HCT116 (cell line): ENCODE results near the gene ELAVL1. TPM values are rescaled to one million over a fixed set of nuclear protein-coding genes. Genes with fewer than 3 reads are reported as not detected.

Source experiments
- ATAC-seq: fragments of 200-7000 bp; cut with Tn5 transposase; 2 replicates; pipeline ENCODE4 v1.9.1; 2020; ENCODE audit warnings: mild to moderate bottlenecking, moderate library complexity
- BruUV-seq: library from RNA; stranded (reverse); fragments of 400-500 nt; replicated peaks from 2 replicates; lab custom pipeline; 2021; lab: Mats Ljungman, UMichigan
- CTCF ChIA-PET: fragments of 300-600 bp; sonication (Branson Sonifier 250); formaldehyde crosslinking; loops from one replicate; lab custom pipeline; 2021; ENCODE audit warnings: antibody characterized with exemption; lab: Charles Lee
- POLR2A ChIA-PET: fragments of 300-600, 350-600 bp; sonication (Branson Sonifier 250); formaldehyde crosslinking; loops from one replicate; lab custom pipeline; 2021; ENCODE audit warnings: antibody characterized with exemption; lab: Charles Lee
- RAD21 ChIA-PET, 2 experiments: fragments of 300-600 bp; sonication (Branson Sonifier 250); formaldehyde crosslinking; loops; one replicate each; lab custom pipeline; 2023; ENCODE audit warnings: low total read pairs in 2 of 2; ENCODE audit not compliant: uncharacterized antibody in 2 of 2, unreplicated experiment in 2 of 2, low non-redundant PET in 1 of 2; lab: Charles Lee
- DNase-seq: peaks from one replicate; pipeline ENCODE4 v3.0.0-alpha.2; 2010; ENCODE audit warnings: low read depth, low spot score
- H2AFZ ChIP-seq: fragments of 200-600 bp; shearing (Covaris generic), sonication (generic); 2 replicates; pipeline ENCODE4 v1.6.1; 2017; ENCODE audit warnings: low read depth, mixed run types, mixed read lengths, antibody characterized with exemption, low read length; ENCODE audit not compliant: poor library complexity, severe bottlenecking
- H3K27ac ChIP-seq: 2 replicates; pipeline ENCODE4 v1.5.1; 2012; ENCODE audit warnings: low read depth, low read length
- H3K27me3 ChIP-seq: fragments of 200-600 bp; sonication (generic); 2 replicates; pipeline ENCODE4 v1.6.1; 2016; ENCODE audit warnings: mixed run types, low read length, mixed read lengths; ENCODE audit not compliant: insufficient read depth
- H3K36me3 ChIP-seq, 2 experiments: fragments of 200-500 bp in 1 of 2; fragments of 200-600 bp in 1 of 2; sonication (Bioruptor generic) in 1 of 2; sonication (generic) in 1 of 2; 2 replicates each; pipeline versions ENCODE4 v1.5.1 to v1.6.1; 2014 to 2016; ENCODE audit warnings: low read length in 2 of 2, inconsistent platforms in 1 of 2, mixed read lengths in 1 of 2, mixed run types in 1 of 2; ENCODE audit not compliant: insufficient read depth in 2 of 2, control insufficient read depth in 1 of 2
- H3K4me1 ChIP-seq, 2 experiments: fragments of 200-600 bp in 1 of 2; sonication (generic) in 1 of 2; 2 replicates each; pipeline versions ENCODE4 v1.5.1 to v1.6.1; 2012 to 2017; ENCODE audit warnings: low read length in 2 of 2, inconsistent platforms in 1 of 2, mild to moderate bottlenecking in 1 of 2, mixed read lengths in 1 of 2, mixed run types in 1 of 2, moderate library complexity in 1 of 2; ENCODE audit not compliant: insufficient read depth in 2 of 2, control insufficient read depth in 1 of 2
- H3K4me2 ChIP-seq: fragments of 200-600 bp; sonication (generic); 2 replicates; pipeline ENCODE4 v1.6.1; 2017; ENCODE audit warnings: mixed run types, low read length, mixed read lengths
- H3K4me3 ChIP-seq, 2 experiments: fragments of 200-600 bp in 1 of 2; sonication (generic) in 1 of 2; replicated peaks in 1 of 2; 2 replicates each; pipeline ENCODE4 v1.5.1; 2011 to 2016; ENCODE audit warnings: low read length in 2 of 2, control low read depth in 1 of 2, low read depth in 1 of 2, mild to moderate bottlenecking in 1 of 2, mixed read lengths in 1 of 2, mixed run types in 1 of 2
- H3K79me2 ChIP-seq: fragments of 200-600 bp; sonication (generic); 2 replicates; pipeline ENCODE4 v1.6.1; 2017; ENCODE audit warnings: mild to moderate bottlenecking, mixed run types, low read length, moderate library complexity, mixed read lengths; ENCODE audit not compliant: insufficient read depth
- H3K9ac ChIP-seq: fragments of 200-600 bp; sonication (generic); 2 replicates; pipeline ENCODE4 v1.6.1; 2016; ENCODE audit warnings: low read length, mixed read lengths
- H3K9me2 ChIP-seq: fragments of 200-600 bp; sonication (generic), shearing (Covaris generic); 2 replicates; pipeline ENCODE4 v1.6.1; 2017; ENCODE audit warnings: mixed run types, mild to moderate bottlenecking, moderate library complexity; ENCODE audit not compliant: insufficient read depth
- H3K9me3 ChIP-seq, 2 experiments: fragments of 200-500 bp in 1 of 2; fragments of 200-600 bp in 1 of 2; sonication (Bioruptor generic) in 1 of 2; sonication (generic) in 1 of 2; 2 replicates each; pipeline ENCODE4 v1.6.1; 2014 to 2017; ENCODE audit warnings: low read length in 2 of 2, mixed read lengths in 2 of 2, inconsistent platforms in 1 of 2, low read depth in 1 of 2, mild to moderate bottlenecking in 1 of 2, mixed run types in 1 of 2, moderate library complexity in 1 of 2; ENCODE audit not compliant: control insufficient read depth in 1 of 2, insufficient read depth in 1 of 2
- H4K20me1 ChIP-seq: fragments of 200-600 bp; sonication (generic), shearing (Covaris generic); 2 replicates; pipeline ENCODE4 v1.6.1; 2017; ENCODE audit warnings: mixed run types, mild to moderate bottlenecking, moderate library complexity; ENCODE audit not compliant: insufficient read depth
- CBX3 ChIP-seq: IDR thresholded peaks from 2 replicates; pipeline ENCODE4 v1.6.1; 2012; ENCODE audit warnings: low read depth
- CEBPB ChIP-seq: IDR thresholded peaks from 2 replicates; pipeline ENCODE4 v1.6.1; 2012; ENCODE audit warnings: low read depth
- EGR1 ChIP-seq: IDR thresholded peaks from 2 replicates; pipeline ENCODE4 v1.6.1; 2012; ENCODE audit warnings: low read depth
- EZH2 ChIP-seq: fragments of 200-600 bp; sonication (generic); IDR thresholded peaks from 2 replicates; pipeline ENCODE4 v1.6.1; 2017; ENCODE audit warnings: antibody characterized with exemption, mixed run types
- EZH2phosphoT487 ChIP-seq: fragments of 200-600 bp; IDR thresholded peaks from 2 replicates; pipeline ENCODE4 v1.6.1; 2018; ENCODE audit warnings: antibody characterized with exemption, borderline replicate concordance
- JUND ChIP-seq: IDR thresholded peaks from 2 replicates; pipeline ENCODE4 v1.6.1; 2012
- POLR2A ChIP-seq: IDR thresholded peaks from 2 replicates; pipeline ENCODE4 v1.7.0; 2011; ENCODE audit warnings: borderline replicate concordance; ENCODE audit not compliant: insufficient read depth, insufficient read length; ENCODE audit errors: extremely low read depth
- POLR2AphosphoS5 ChIP-seq: IDR thresholded peaks from 2 replicates; pipeline ENCODE4 v1.6.1; 2011; ENCODE audit warnings: mild to moderate bottlenecking, low read depth, low read length, moderate library complexity
- RAD21 ChIP-seq: IDR thresholded peaks from 2 replicates; pipeline ENCODE4 v1.6.1; 2012; ENCODE audit warnings: low read depth, mild to moderate bottlenecking
- SIN3A ChIP-seq: IDR thresholded peaks from 2 replicates; pipeline ENCODE4 v1.6.1; 2012; ENCODE audit warnings: low read depth
- SP1 ChIP-seq: IDR thresholded peaks from 2 replicates; pipeline ENCODE4 v1.6.1; 2012; ENCODE audit warnings: low read depth
- SRF ChIP-seq: IDR thresholded peaks from 2 replicates; pipeline ENCODE4 v1.6.1; 2012; ENCODE audit warnings: low read depth
- TCF7L2 ChIP-seq: IDR thresholded peaks from 2 replicates; pipeline ENCODE4 v1.7.0; 2011; ENCODE audit warnings: borderline replicate concordance, inconsistent platforms; ENCODE audit not compliant: insufficient read depth, insufficient read length; ENCODE audit errors: extremely low read depth
- YY1 ChIP-seq: IDR thresholded peaks from 2 replicates; pipeline ENCODE4 v1.6.1; 2011; ENCODE audit warnings: low read length, low read depth, moderate library complexity, mild to moderate bottlenecking; ENCODE audit not compliant: insufficient replicate concordance; ENCODE audit errors: extremely low read depth
- ZFX ChIP-seq: fragments of 450-650 bp; IDR thresholded peaks from 2 replicates; pipeline ENCODE4 v1.6.1; 2017
- ZNF274 ChIP-seq: fragments of 200-500 bp; sonication (Bioruptor generic); IDR thresholded peaks from 2 replicates; pipeline ENCODE4 v1.6.1; 2014; ENCODE audit warnings: mild to moderate bottlenecking, low read depth, low read length, inconsistent platforms
- intact Hi-C: fragments of 100-400 bp; cut with micrococcal nuclease; formaldehyde crosslinking; loops from 2 replicates; pipeline ENCODE4 v1.10.0; 2022
- total RNA-seq: library from RNA; stranded (reverse); gene quantifications from one replicate; pipeline ENCODE4 v1.2.1, GENCODE V29; 2021; ENCODE audit not compliant: unreplicated experiment
- TF ChIP-seq, protein P1 (sequence below): IDR thresholded peaks from 2 replicates; pipeline ENCODE4 v1.6.1; 2012

Gene ELAVL1
- total RNA-seq, 1 experiment from 2014 or later = 134 TPM

DNA sequence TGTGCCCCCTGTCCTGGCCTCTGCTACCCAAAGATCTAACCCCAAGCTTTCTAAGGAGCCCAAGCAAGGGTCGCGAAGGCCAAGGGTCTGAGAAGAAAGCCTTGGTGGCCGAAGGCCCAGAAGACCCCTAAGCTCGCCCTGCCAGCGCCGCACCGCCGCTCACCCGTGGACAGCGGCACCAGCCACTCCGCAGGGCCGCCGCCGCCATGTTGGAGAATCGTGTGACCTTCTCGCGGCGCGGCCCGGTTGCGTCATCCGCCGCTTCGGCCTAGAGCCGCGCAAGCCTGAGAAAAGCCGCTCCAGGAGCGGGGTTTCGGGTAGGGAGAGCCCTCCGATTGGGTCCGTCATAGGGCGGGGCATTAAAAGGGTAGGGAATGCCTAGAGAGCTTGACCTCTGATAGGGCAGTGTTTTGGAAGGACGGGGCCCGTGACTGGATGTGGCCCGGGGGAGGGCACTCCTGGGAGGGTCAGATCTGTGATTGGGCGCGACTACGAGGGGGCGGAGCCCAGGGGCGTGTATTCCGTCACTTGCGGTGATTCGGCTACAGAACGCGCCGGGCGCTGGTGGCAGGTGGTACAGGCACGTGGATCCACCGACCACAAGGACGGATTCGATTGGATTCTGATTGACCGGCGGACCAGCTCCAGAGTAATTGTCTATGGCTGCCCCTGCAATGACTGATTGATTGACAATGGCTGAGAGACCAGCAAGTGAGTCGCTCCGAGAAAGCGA lies 61.8 kb downstream of the ELAVL1 start, which contains the start of gene TIMM44:
Gene TIMM44 (minus strand): TSS at position 223 of the 733 bp plus-strand sequence. CDS start 15 bp downstream, at position 208.
- peak within 1 kb of the TSS; percentile 77 for H3K27ac ChIP-seq
- intact Hi-C loops = loop anchor here (1.0 to 5.0 kb wide), 2 partner anchors 214 to 310 kb away; no protein-coding TSS in a partner anchor
- ATAC-seq (peak; percentile 98), DNase-seq (peak; percentile 99)
- peaks cover 13 to 25% of the 10 kb centered on the region in 2 experiments for H3K4me1 ChIP-seq
- peaks cover 44% of the 10 kb centered on the region for H3K79me2 ChIP-seq
- peak within 1 kb of the TSS; percentile 96 to 99 for H3K4me3 ChIP-seq
- POLR2A ChIA-PET = interaction anchor here (0.6 to 2.5 kb wide), 25 partner anchors 9 to 375 kb away, joined by 3 to 23 read pairs (median 4); partner anchors contain the start of genes ELAVL1 and SNAPC2
- peak within 1 kb of the TSS; percentile 96 for H3K9ac ChIP-seq
- no peak within 1 kb of the TSS for H2AFZ ChIP-seq
- no peaks in the 10 kb centered on the region for H4K20me1 ChIP-seq
- CTCF ChIA-PET = interaction anchor here (0.6 to 2.4 kb wide), 23 partner anchors 8 to 392 kb away, joined by 3 to 30 read pairs (median 4); partner anchors contain the start of genes MAP2K7 and SNAPC2
- peak within 1 kb of the TSS; percentile 92 for H3K4me2 ChIP-seq
- peaks cover 10 to 15% of the 10 kb centered on the region in 2 experiments; a peak in 3 of 4 replicates for H3K36me3 ChIP-seq
- no peak for TF ChIP-seq RAD21
- 0 out of 2 replicates have a peak, but pooled peaks have one; percentile 14 for TF ChIP-seq CBX3
- peak; percentile 4; the same call in 1 of the 2 replicates for TF ChIP-seq SRF
- TF ChIP-seq TCF7L2 = peak; percentile 28
- no peak for TF ChIP-seq JUND
- no peak for TF ChIP-seq EZH2phosphoT487
- TF ChIP-seq EGR1 = peak; percentile 29; the same call in 1 of the 2 replicates
- TF ChIP-seq ZFX = peak; percentile 58; the same call in 1 of the 2 replicates
- TF ChIP-seq ZNF274 = no peak
- peak; percentile 96 for TF ChIP-seq YY1
- TF ChIP-seq POLR2AphosphoS5 = peak; percentile 96
- peak; percentile 95 for TF ChIP-seq POLR2A
- TF ChIP-seq SIN3A = peak; percentile 55
- TF ChIP-seq SP1 = peak; percentile 92
- TF ChIP-seq, protein P1, sequence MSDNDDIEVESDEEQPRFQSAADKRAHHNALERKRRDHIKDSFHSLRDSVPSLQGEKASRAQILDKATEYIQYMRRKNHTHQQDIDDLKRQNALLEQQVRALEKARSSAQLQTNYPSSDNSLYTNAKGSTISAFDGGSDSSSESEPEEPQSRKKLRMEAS = peak; percentile 95
- no peak for TF ChIP-seq EZH2
- peak; percentile 94 for TF ChIP-seq CEBPB
- H3K9me3 ChIP-seq = no peaks in the 10 kb centered on the region
- no peaks in the 10 kb centered on the region for H3K27me3 ChIP-seq
- H3K9me2 ChIP-seq = no peaks in the 10 kb centered on the region
- no TSS peak for BruUV-seq
- RAD21 ChIA-PET = interaction anchor here (0.6 to 1.6 kb wide), 3 partner anchors 23 to 308 kb away, joined by 3 to 5 read pairs (median 4); partner anchors contain the start of gene SNAPC2 (in 1 of the 2)
